ENCODE measurements around the gene LSR. TPM values are rescaled to one million over a fixed set of nuclear protein-coding genes. Genes with fewer than 3 reads are reported as not detected.

The LSR gene
- total and polyA plus RNA-seq, 2 experiments from 2014 or later, result 116 to 212 TPM

- no peak for TF ChIP-seq ZNF462 (CRISPR knock-in tag; IDR thresholded peaks at IDR 0.05)
- TF ChIP-seq, protein P1, sequence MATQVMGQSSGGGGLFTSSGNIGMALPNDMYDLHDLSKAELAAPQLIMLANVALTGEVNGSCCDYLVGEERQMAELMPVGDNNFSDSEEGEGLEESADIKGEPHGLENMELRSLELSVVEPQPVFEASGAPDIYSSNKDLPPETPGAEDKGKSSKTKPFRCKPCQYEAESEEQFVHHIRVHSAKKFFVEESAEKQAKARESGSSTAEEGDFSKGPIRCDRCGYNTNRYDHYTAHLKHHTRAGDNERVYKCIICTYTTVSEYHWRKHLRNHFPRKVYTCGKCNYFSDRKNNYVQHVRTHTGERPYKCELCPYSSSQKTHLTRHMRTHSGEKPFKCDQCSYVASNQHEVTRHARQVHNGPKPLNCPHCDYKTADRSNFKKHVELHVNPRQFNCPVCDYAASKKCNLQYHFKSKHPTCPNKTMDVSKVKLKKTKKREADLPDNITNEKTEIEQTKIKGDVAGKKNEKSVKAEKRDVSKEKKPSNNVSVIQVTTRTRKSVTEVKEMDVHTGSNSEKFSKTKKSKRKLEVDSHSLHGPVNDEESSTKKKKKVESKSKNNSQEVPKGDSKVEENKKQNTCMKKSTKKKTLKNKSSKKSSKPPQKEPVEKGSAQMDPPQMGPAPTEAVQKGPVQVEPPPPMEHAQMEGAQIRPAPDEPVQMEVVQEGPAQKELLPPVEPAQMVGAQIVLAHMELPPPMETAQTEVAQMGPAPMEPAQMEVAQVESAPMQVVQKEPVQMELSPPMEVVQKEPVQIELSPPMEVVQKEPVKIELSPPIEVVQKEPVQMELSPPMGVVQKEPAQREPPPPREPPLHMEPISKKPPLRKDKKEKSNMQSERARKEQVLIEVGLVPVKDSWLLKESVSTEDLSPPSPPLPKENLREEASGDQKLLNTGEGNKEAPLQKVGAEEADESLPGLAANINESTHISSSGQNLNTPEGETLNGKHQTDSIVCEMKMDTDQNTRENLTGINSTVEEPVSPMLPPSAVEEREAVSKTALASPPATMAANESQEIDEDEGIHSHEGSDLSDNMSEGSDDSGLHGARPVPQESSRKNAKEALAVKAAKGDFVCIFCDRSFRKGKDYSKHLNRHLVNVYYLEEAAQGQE (IDR thresholded peaks at IDR 0.05; ENCODE audit: unreplicated experiment), result no peak
- TF ChIP-seq CREB1 (CRISPR knock-in tag; IDR thresholded peaks at IDR 0.05; ENCODE audit: low read depth), result no peak
- no peak for TF ChIP-seq JUNB (IDR thresholded peaks at IDR 0.05; ENCODE audit: unreplicated experiment)
- no peak for TF ChIP-seq ZNF114 (CRISPR knock-in tag; IDR thresholded peaks at IDR 0.05)
- no peak for TF ChIP-seq EZH2phosphoT487 (IDR thresholded peaks at IDR 0.05; ENCODE audit: unreplicated experiment)
- no peak for TF ChIP-seq EZH2 (IDR thresholded peaks at IDR 0.05; ENCODE audit: low read depth, unreplicated experiment)
- no peak for TF ChIP-seq CTCF (conservative IDR thresholded peaks at IDR 0.05; ENCODE audit: low read depth in 2 of 2)
Observed at GRCh38 chr19:35297515-35297848, 48.7 kb downstream of the LSR start (continued).
